ENCODE results near the gene WEE1.

The WEE1 gene

GRCh38 chr11:9576701-9577381 is 3.4 kb downstream of the WEE1 start:
- TF ChIP-seq, protein P1, sequence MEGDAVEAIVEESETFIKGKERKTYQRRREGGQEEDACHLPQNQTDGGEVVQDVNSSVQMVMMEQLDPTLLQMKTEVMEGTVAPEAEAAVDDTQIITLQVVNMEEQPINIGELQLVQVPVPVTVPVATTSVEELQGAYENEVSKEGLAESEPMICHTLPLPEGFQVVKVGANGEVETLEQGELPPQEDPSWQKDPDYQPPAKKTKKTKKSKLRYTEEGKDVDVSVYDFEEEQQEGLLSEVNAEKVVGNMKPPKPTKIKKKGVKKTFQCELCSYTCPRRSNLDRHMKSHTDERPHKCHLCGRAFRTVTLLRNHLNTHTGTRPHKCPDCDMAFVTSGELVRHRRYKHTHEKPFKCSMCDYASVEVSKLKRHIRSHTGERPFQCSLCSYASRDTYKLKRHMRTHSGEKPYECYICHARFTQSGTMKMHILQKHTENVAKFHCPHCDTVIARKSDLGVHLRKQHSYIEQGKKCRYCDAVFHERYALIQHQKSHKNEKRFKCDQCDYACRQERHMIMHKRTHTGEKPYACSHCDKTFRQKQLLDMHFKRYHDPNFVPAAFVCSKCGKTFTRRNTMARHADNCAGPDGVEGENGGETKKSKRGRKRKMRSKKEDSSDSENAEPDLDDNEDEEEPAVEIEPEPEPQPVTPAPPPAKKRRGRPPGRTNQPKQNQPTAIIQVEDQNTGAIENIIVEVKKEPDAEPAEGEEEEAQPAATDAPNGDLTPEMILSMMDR (conservative IDR thresholded peaks at IDR 0.05; ENCODE audit: control insufficient read depth, insufficient read depth, low read depth, low read length) = no peak
- DNase-seq (ENCODE audit: low read depth) = peak; percentile 58
- peak overlapping the region; percentile 73 for H3K4me3 ChIP-seq (ENCODE audit: control insufficient read depth, low read depth, low read length)

- peak; percentile 28 for DNase-seq (ENCODE audit: low read depth)
- peak overlapping the region; percentile 29 for H3K4me3 ChIP-seq (ENCODE audit: control insufficient read depth, low read depth, low read length)
- TF ChIP-seq, protein P1 (conservative IDR thresholded peaks at IDR 0.05; ENCODE audit: control insufficient read depth, insufficient read depth, low read depth, low read length) = no peak
Observed at GRCh38 chr11:9577556-9577955, 4.1 kb downstream of the WEE1 start.

DNA sequence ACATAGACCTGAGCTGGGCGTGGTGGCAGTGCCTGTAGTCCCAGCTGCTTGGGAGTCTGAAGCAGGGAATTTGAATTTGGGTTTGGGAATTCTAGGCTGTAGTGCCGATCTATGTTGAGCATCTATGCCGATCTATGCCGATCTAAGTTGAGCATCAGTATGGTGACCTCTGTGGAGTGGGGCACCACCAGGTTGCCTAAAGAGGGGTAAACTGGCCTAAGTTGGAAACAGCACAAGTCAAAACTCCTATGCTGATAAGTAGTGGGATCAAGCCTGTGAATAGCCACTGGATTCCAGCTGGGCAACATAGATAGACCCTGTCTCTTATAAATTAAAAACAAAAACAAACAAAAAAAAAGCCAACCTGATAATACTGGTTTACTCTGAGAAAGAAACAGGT is 7.4 kb downstream of the WEE1 start:
- TF ChIP-seq, protein P1 (conservative IDR thresholded peaks at IDR 0.05; ENCODE audit: control insufficient read depth, insufficient read depth, low read depth, low read length) = no peak
- no peak overlapping the region for H3K4me3 ChIP-seq (ENCODE audit: control insufficient read depth, low read depth, low read length)
- DNase-seq (ENCODE audit: low read depth) = no peak

DNA sequence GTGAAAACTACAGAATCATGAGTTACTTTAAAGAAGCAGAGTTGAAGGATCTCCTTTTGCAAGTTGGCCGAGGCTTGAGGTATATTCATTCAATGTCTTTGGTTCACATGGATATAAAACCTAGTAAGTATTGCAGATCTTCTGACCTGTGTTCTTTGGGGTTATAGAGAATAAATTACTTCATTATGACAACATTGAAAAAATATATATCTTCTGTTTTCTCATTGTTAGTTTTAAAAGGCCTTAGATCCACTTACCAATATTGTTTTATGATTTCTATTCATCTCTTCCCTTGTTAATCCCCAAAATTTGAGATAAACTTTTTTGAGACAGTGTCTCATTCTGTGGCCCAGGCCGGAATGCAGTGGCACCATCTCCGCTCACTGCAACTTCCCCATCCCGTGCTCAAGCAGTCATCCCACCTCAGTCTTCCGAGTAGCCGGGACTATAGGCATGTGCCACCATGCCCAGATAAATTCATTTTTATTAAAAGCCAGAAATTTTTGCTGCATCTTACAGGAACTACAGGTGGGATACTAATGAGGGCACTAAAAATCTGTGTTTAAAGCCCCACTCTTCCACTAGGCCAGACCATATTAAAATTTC is 8.2 kb downstream of the WEE1 start:
- DNase-seq (ENCODE audit: low read depth) = no peak
- H3K4me3 ChIP-seq (ENCODE audit: control insufficient read depth, low read depth, low read length) = no peak overlapping the region
- TF ChIP-seq, protein P1 (conservative IDR thresholded peaks at IDR 0.05; ENCODE audit: control insufficient read depth, insufficient read depth, low read depth, low read length) = no peak

GRCh38 chr11:9590717-9591116 is 17.2 kb downstream of the WEE1 start:
- no peak for DNase-seq (ENCODE audit: low read depth)
- TF ChIP-seq, protein P1 (conservative IDR thresholded peaks at IDR 0.05; ENCODE audit: control insufficient read depth, insufficient read depth, low read depth, low read length) = no peak
- no peak overlapping the region for H3K4me3 ChIP-seq (ENCODE audit: control insufficient read depth, low read depth, low read length)

- TF ChIP-seq, protein P1 (conservative IDR thresholded peaks at IDR 0.05; ENCODE audit: control insufficient read depth, insufficient read depth, low read depth, low read length) = no peak
- DNase-seq (ENCODE audit: low read depth) = no peak
- H3K4me3 ChIP-seq (ENCODE audit: control insufficient read depth, low read depth, low read length) = no peak overlapping the region
Observed at GRCh38 chr11:9594267-9595046, 21.0 kb downstream of the WEE1 start.
